ENCODE results near the gene LIPC.

DNA sequence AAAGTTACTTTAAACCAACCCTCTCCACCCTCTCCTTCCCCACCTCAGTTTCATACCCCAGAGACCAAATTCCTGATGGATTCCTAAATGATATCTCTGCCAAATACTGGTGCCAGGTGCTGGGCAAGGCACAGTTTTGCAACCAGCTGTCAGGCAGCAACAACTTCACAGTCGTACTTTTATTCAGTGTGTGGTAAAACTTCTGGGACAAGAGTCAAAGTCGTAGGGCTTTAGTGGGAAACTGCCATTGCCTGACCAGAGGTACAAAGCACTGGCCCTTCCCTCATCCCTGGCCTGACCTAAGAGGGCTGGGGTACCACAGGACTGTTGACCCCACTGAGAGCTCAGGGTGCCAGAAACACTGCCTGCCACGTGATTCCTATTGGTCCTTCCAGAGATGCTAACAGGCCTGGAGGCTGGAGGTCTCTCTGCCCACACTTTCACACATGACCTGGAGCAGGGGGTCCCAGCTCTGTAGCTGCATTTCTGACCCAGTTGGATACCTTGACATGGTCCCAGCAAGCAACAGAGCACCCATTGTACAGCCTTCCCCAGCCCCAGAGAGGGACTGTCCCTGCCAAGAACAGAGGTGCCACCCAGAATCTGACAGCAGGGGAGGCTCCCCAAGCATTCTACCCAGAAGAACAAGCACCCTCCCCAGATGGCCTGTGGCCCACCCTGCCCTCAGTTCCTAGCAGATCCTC is 59.9 kb downstream of the LIPC start:
- TF ChIP-seq, protein P1, sequence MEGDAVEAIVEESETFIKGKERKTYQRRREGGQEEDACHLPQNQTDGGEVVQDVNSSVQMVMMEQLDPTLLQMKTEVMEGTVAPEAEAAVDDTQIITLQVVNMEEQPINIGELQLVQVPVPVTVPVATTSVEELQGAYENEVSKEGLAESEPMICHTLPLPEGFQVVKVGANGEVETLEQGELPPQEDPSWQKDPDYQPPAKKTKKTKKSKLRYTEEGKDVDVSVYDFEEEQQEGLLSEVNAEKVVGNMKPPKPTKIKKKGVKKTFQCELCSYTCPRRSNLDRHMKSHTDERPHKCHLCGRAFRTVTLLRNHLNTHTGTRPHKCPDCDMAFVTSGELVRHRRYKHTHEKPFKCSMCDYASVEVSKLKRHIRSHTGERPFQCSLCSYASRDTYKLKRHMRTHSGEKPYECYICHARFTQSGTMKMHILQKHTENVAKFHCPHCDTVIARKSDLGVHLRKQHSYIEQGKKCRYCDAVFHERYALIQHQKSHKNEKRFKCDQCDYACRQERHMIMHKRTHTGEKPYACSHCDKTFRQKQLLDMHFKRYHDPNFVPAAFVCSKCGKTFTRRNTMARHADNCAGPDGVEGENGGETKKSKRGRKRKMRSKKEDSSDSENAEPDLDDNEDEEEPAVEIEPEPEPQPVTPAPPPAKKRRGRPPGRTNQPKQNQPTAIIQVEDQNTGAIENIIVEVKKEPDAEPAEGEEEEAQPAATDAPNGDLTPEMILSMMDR (conservative IDR thresholded peaks at IDR 0.05; ENCODE audit: low read depth, low read length) = no peak
- TF ChIP-seq EZH2 (IDR thresholded peaks at IDR 0.05; ENCODE audit: borderline replicate concordance, low read depth, low read length, poor library complexity, severe bottlenecking) = no peak

Measured in A673 (cell line).